ENCODE results near the gene NEDD4L.

GRCh38 chr18:58058720-58059119 is 14.7 kb downstream of the NEDD4L start:
- TF ChIP-seq, protein P1, sequence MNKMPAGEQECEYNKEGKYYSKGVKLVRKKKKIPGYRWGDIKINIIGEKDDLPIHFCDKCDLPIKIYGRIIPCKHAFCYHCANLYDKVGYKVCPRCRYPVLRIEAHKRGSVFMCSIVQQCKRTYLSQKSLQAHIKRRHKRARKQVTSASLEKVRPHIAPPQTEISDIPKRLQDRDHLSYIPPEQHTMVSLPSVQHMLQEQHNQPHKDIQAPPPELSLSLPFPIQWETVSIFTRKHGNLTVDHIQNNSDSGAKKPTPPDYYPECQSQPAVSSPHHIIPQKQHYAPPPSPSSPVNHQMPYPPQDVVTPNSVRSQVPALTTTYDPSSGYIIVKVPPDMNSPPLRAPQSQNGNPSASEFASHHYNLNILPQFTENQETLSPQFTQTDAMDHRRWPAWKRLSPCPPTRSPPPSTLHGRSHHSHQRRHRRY (tag by site-specific recombination; IDR thresholded peaks at IDR 0.05), result no peak
- TF ChIP-seq CTCF (tag by site-specific recombination; IDR thresholded peaks at IDR 0.05) (no peak), ZNF311 (tag by site-specific recombination; IDR thresholded peaks at IDR 0.05; ENCODE audit: borderline replicate concordance) (no peak), ZNF747 (tag by site-specific recombination; IDR thresholded peaks at IDR 0.05) (no peak), PRDM1 (tag by site-specific recombination; IDR thresholded peaks at IDR 0.05) (no peak), YY1 (tag by site-specific recombination; IDR thresholded peaks at IDR 0.05) (no peak), ZNF585B (tag by site-specific recombination; IDR thresholded peaks at IDR 0.05) (no peak), ZNF501 (tag by site-specific recombination; IDR thresholded peaks at IDR 0.05) (no peak), ZNF473 (tag by site-specific recombination; IDR thresholded peaks at IDR 0.05) (no peak), ZNF10 (tag by site-specific recombination; IDR thresholded peaks at IDR 0.05) (no peak)
- TF ChIP-seq, protein P2, sequence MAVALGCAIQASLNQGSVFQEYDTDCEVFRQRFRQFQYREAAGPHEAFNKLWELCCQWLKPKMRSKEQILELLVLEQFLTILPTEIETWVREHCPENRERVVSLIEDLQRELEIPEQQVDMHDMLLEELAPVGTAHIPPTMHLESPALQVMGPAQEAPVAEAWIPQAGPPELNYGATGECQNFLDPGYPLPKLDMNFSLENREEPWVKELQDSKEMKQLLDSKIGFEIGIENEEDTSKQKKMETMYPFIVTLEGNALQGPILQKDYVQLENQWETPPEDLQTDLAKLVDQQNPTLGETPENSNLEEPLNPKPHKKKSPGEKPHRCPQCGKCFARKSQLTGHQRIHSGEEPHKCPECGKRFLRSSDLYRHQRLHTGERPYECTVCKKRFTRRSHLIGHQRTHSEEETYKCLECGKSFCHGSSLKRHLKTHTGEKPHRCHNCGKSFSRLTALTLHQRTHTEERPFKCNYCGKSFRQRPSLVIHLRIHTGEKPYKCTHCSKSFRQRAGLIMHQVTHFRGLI (tag by site-specific recombination; IDR thresholded peaks at IDR 0.05), result no peak
